HepG2 (cell line): ENCODE data around the gene STARD8. TPM values are rescaled to one million over a fixed set of nuclear protein-coding genes. Genes with fewer than 3 reads are reported as not detected.

ENCODE experiments used
- ARHGAP35 ChIP-seq: sonication (generic); formaldehyde crosslinking; IDR thresholded peaks from 2 replicates; pipeline ENCODE4 v1.9.0; 2022; ENCODE audit warnings: mild to moderate bottlenecking, inconsistent platforms, moderate library complexity, missing genetic modification reagents, borderline replicate concordance
- CBX5 ChIP-seq: sonication (generic); formaldehyde crosslinking; IDR thresholded peaks from 2 replicates; pipeline ENCODE4 v1.4.0; 2020; ENCODE audit warnings: missing genetic modification reagents, borderline replicate concordance
- CTCF ChIP-seq: sonication (generic); formaldehyde crosslinking; IDR thresholded peaks from 2 replicates; pipeline ENCODE4 v1.5.0; 2020; ENCODE audit warnings: mild to moderate bottlenecking, missing genetic modification reagents, moderate library complexity
- DNMT1 ChIP-seq: sonication (generic); formaldehyde crosslinking; IDR thresholded peaks from 2 replicates; pipeline ENCODE4 v1.5.1; 2020; ENCODE audit warnings: mild to moderate bottlenecking, missing genetic modification reagents
- ETV5 ChIP-seq: IDR thresholded peaks from 2 replicates; pipeline ENCODE4 v1.6.1; 2018; ENCODE audit warnings: missing biosample characterization, missing genetic modification reagents, inconsistent platforms, borderline replicate concordance
- FOXP1 ChIP-seq, 2 experiments: fragments of 450-650 bp in 1 of 2; IDR thresholded peaks; 2 replicates each; pipeline ENCODE4 v1.6.1; 2017 to 2018; ENCODE audit warnings: antibody characterized with exemption in 1 of 2
- GATAD2A ChIP-seq: IDR thresholded peaks from 2 replicates; pipeline ENCODE4 v1.6.1; 2016
- HMGA1 ChIP-seq: sonication (generic); formaldehyde crosslinking; conservative IDR thresholded peaks from 2 replicates; pipeline ENCODE4 v1.4.0; 2020; ENCODE audit warnings: missing genetic modification reagents
- IRF9 ChIP-seq: sonication (generic); formaldehyde crosslinking; IDR thresholded peaks from 2 replicates; pipeline ENCODE4 v1.8.0; 2022; ENCODE audit warnings: missing genetic modification reagents, mild to moderate bottlenecking, borderline replicate concordance
- NKX3-1 ChIP-seq: sonication (generic); formaldehyde crosslinking; IDR thresholded peaks from 2 replicates; pipeline ENCODE4 v1.5.0; 2020; ENCODE audit warnings: missing genetic modification reagents
- NR2F6 ChIP-seq, 2 experiments: IDR thresholded peaks; 2 replicates each; pipeline ENCODE4 v1.6.1; 2016; ENCODE audit warnings: antibody characterized with exemption in 1 of 2, mild to moderate bottlenecking in 1 of 2
- RARA ChIP-seq: IDR thresholded peaks from 2 replicates; pipeline ENCODE4 v1.6.1; 2016; ENCODE audit warnings: missing genetic modification reagents, missing compliant biosample characterization
- SOX13 ChIP-seq, 3 experiments: fragments of 450-650 bp in 1 of 3; sonication (generic) in 1 of 3; formaldehyde crosslinking in 1 of 3; IDR thresholded peaks in 2 of 3; conservative IDR thresholded peaks in 1 of 3; 2 replicates each; pipeline versions ENCODE4 v1.5.0 to v1.6.1; 2016 to 2020; ENCODE audit warnings: antibody characterized with exemption in 1 of 3, mild to moderate bottlenecking in 1 of 3, missing compliant biosample characterization in 1 of 3, missing genetic modification reagents in 1 of 3, moderate library complexity in 1 of 3
- SOX6 ChIP-seq, 2 experiments: fragments of 450-650 bp in 1 of 2; sonication (generic) in 1 of 2; formaldehyde crosslinking in 1 of 2; IDR thresholded peaks; 2 replicates each; pipeline versions ENCODE4 v1.4.0 to v1.6.1; 2017 to 2020; ENCODE audit warnings: antibody characterized with exemption in 1 of 2, mild to moderate bottlenecking in 1 of 2, missing genetic modification reagents in 1 of 2
- TMF1 ChIP-seq: sonication (generic); formaldehyde crosslinking; IDR thresholded peaks from 2 replicates; pipeline ENCODE4 v1.8.1; 2022; ENCODE audit warnings: low read depth, missing genetic modification reagents
- ZBTB25 ChIP-seq: IDR thresholded peaks from 2 replicates; pipeline ENCODE4 v1.6.1; 2018; ENCODE audit warnings: missing genetic modification reagents
- ZBTB38 ChIP-seq: sonication (generic); formaldehyde crosslinking; IDR thresholded peaks from 2 replicates; pipeline ENCODE4 v1.5.1; 2020; ENCODE audit warnings: mild to moderate bottlenecking, missing genetic modification reagents
- ZNF160 ChIP-seq: sonication (generic); formaldehyde crosslinking; IDR thresholded peaks from 2 replicates; pipeline ENCODE4 v1.8.0; 2022; ENCODE audit warnings: mild to moderate bottlenecking, inconsistent platforms, missing genetic modification reagents
- ZNF280D ChIP-seq: sonication (generic); formaldehyde crosslinking; IDR thresholded peaks from 2 replicates; pipeline ENCODE4 v1.5.1; 2020; ENCODE audit warnings: mild to moderate bottlenecking, missing genetic modification reagents
- ZNF747 ChIP-seq: sonication (generic); formaldehyde crosslinking; IDR thresholded peaks from 2 replicates; pipeline ENCODE4 v1.8.1; 2023; ENCODE audit warnings: missing genetic modification reagents, mild to moderate bottlenecking, borderline replicate concordance
- polyA plus RNA-seq, 8 experiments: library from polyadenylated mRNA; depleted of rRNA in 3 of 8; stranded (reverse) in 7 of 8; unstranded in 1 of 8; fragments of >200 nt; fragmentation: Illumina TruSeq in 4 of 8; extraction: Trizol in 4 of 8; gene quantifications; 2 replicates each; pipeline versions ENCODE4 v1.2.1 to v1.2.3, GENCODE V29; 2011 to 2016; ENCODE audit warnings: low read depth in 4 of 8, missing spikeins in 1 of 8, mixed read lengths in 1 of 8; ENCODE audit not compliant: insufficient read depth in 1 of 8
- total RNA-seq, 5 experiments: library from RNA; depleted of rRNA; stranded (reverse); fragments of >200 nt; fragmentation: Illumina TruSeq; extraction: Trizol; gene quantifications; 2 replicates each; pipeline ENCODE4 v1.2.3, GENCODE V29; 2016; ENCODE audit warnings: low read depth in 1 of 5

STARD8 gene
- total and polyA plus RNA-seq, 2 of the 13 experiments (the other 11 are each of a cell fraction or from before 2014, with no cell fraction given), result 0.02 to 0.09 TPM

GRCh38 chrX:68751372-68751771 lies 103.9 kb downstream of the STARD8 start (continued):
- TF ChIP-seq SOX6 (IDR thresholded peaks at IDR 0.05), result no peak
- TF ChIP-seq SOX6 (CRISPR knock-in tag; IDR thresholded peaks at IDR 0.05), result peak; percentile 84
- TF ChIP-seq RARA (CRISPR knock-in tag), result peak; percentile 56; the same call in 1 of the 2 replicates
- TF ChIP-seq ETV5 (CRISPR knock-in tag), result no peak
- no peak for TF ChIP-seq IRF9 (CRISPR knock-in tag)
- TF ChIP-seq NR2F6 (IDR thresholded peaks at IDR 0.05), result no peak
- TF ChIP-seq NR2F6 (CRISPR knock-in tag; IDR thresholded peaks at IDR 0.05), result no peak
- no peak for TF ChIP-seq HMGA1
- TF ChIP-seq ZNF747, result no peak
- TF ChIP-seq ARHGAP35 (CRISPR knock-in tag), result no peak
- TF ChIP-seq CTCF, result no peak
- TF ChIP-seq DNMT1 (CRISPR knock-in tag), result no peak
- no peak for TF ChIP-seq ZBTB38 (CRISPR knock-in tag)
- no peak for TF ChIP-seq ZBTB25
- no peak for TF ChIP-seq CBX5 (CRISPR knock-in tag)
- no peak for TF ChIP-seq NKX3-1 (CRISPR knock-in tag)
- TF ChIP-seq ZNF160 (CRISPR knock-in tag), result no peak
- TF ChIP-seq FOXP1 (IDR thresholded peaks at IDR 0.05), result no peak
- TF ChIP-seq FOXP1 (CRISPR knock-in tag; IDR thresholded peaks at IDR 0.05), result peak; percentile 36; the same call in 1 of the 2 replicates
- TF ChIP-seq SOX13 (IDR thresholded peaks at IDR 0.05), result no peak
- peak in 1 of 2 experiments; percentile 79; a peak in 2 of 4 replicates for TF ChIP-seq SOX13 (CRISPR knock-in tag; conservative IDR thresholded peaks at IDR 0.05 in 1 of 2, IDR thresholded peaks at IDR 0.05 in 1 of 2)
- no peak for TF ChIP-seq TMF1 (CRISPR knock-in tag)
- no peak for TF ChIP-seq ZNF280D (CRISPR knock-in tag)
- 0 out of 2 replicates have a peak, but pooled peaks have one; percentile 25 for TF ChIP-seq GATAD2A
